BJ (cell line): ENCODE data around the gene ERBB4. TPM values are rescaled to one million over a fixed set of nuclear protein-coding genes. Genes with fewer than 3 reads are reported as not detected.

Experiments
- CTCF ChIA-PET: fragments of 350-600 bp; formaldehyde crosslinking; extraction: SDS; loops from one replicate; lab custom pipeline; 2021; ENCODE audit warnings: antibody characterized with exemption, inconsistent platforms; lab: Yijun Ruan, JAX
- POLR2A ChIA-PET: fragments of 300-600 bp; sonication (Branson Sonifier 250); formaldehyde crosslinking; extraction: SDS; loops from one replicate; lab custom pipeline; 2021; ENCODE audit warnings: antibody characterized with exemption; lab: Charles Lee
- DNase-seq: peaks from one replicate; pipeline ENCODE4 v3.0.0-alpha.2; 2011; ENCODE audit warnings: low read depth
- H3K27me3 ChIP-seq: 2 replicates; pipeline ENCODE4 v1.6.0; 2011; ENCODE audit warnings: low read length; ENCODE audit not compliant: control insufficient read depth, insufficient read depth
- H3K36me3 ChIP-seq: 2 replicates; pipeline ENCODE4 v1.5.1; 2011; ENCODE audit warnings: low read length; ENCODE audit not compliant: control insufficient read depth, insufficient read depth
- H3K4me3 ChIP-seq: 2 replicates; pipeline ENCODE4 v1.5.1; 2011; ENCODE audit warnings: low read depth, mild to moderate bottlenecking, control low read depth, low read length
- CTCF ChIP-seq: IDR thresholded peaks from 2 replicates; pipeline ENCODE4 v1.5.1; 2011; ENCODE audit warnings: low read depth, mild to moderate bottlenecking, control low read depth, inconsistent platforms, low read length, moderate library complexity; ENCODE audit not compliant: insufficient read depth
- polyA plus RNA-seq: library from polyadenylated mRNA; depleted of rRNA; stranded (reverse); fragments of >200 nt; gene quantifications from 2 replicates; pipeline ENCODE4 v1.2.3, GENCODE V29; 2011

The ERBB4 gene
- polyA plus RNA-seq, 1 experiment, result not detected

- CTCF ChIA-PET, result interaction anchor here (1.1 kb wide), 1 partner anchor 137 kb away, joined by 3 read pairs; no protein-coding TSS in a partner anchor
- no peaks in the 10 kb centered on the region for H3K36me3 ChIP-seq
- TF ChIP-seq CTCF, result no peak
- no peak for DNase-seq
- POLR2A ChIA-PET, result no interaction called here
- H3K27me3 ChIP-seq, result no peaks in the 10 kb centered on the region
- H3K4me3 ChIP-seq, result no peak overlapping the region
Measured at GRCh38 chr2:212549463-212549862, 10.9 kb upstream of the ERBB4 start.

- ChIA-PET CTCF (interaction anchor here (0.6 to 1.5 kb wide), 3 partner anchors 8 to 804 kb away, joined by 3 to 7 read pairs (median 4); no protein-coding TSS in a partner anchor), POLR2A (no interaction called here)
- no peak overlapping the region for H3K4me3 ChIP-seq
- H3K36me3 ChIP-seq, result no peaks in the 10 kb centered on the region
- peak; percentile 6 for DNase-seq
- no peaks in the 10 kb centered on the region for H3K27me3 ChIP-seq
- peak; percentile 32 for TF ChIP-seq CTCF
Measured at GRCh38 chr2:212548455-212548819, 9.8 kb upstream of the ERBB4 start.

- Histone ChIP-seq H3K36me3 (no peaks in the 10 kb centered on the region), H3K27me3 (no peaks in the 10 kb centered on the region), H3K4me3 (no peak overlapping the region)
- TF ChIP-seq CTCF, result no peak
- no peak for DNase-seq
- POLR2A ChIA-PET, result no interaction called here
- CTCF ChIA-PET, result interaction anchor here (0.8 to 1.5 kb wide), 2 partner anchors 8 to 804 kb away, joined by 3 to 7 read pairs; no protein-coding TSS in a partner anchor
Measured at GRCh38 chr2:212547716-212548454, 9.3 kb upstream of the ERBB4 start.

- no peaks in the 10 kb centered on the region for H3K36me3 ChIP-seq
- no peak overlapping the region for H3K4me3 ChIP-seq
- POLR2A ChIA-PET, result no interaction called here
- no peak for DNase-seq
- H3K27me3 ChIP-seq, result no peaks in the 10 kb centered on the region
- CTCF ChIA-PET, result no interaction called here
- no peak for TF ChIP-seq CTCF
Measured at GRCh38 chr2:212546669-212547068, 8.1 kb upstream of the ERBB4 start.

GRCh38 chr2:212540341-212540740 lies 1.7 kb upstream of the ERBB4 start:
- peaks cover 28% of the 10 kb centered on the region for H3K27me3 ChIP-seq
- TF ChIP-seq CTCF, result no peak
- H3K36me3 ChIP-seq, result no peaks in the 10 kb centered on the region
- DNase-seq, result no peak
- ChIA-PET CTCF (no interaction called here), POLR2A (no interaction called here)
- no peak overlapping the region for H3K4me3 ChIP-seq
